CD4-positive, alpha-beta T cell treated with Interleukin-4 for 1 hour (primary cell): ENCODE measurements around the gene POLRMT.
"Not testable (repeated sequence)": the region's sequence is repeated elsewhere in the genome, so short reads cannot be mapped to it uniquely, and the experiment has no call there.

Source experiments
- DNase-seq, 2 donors: peaks; one replicate each; pipeline ENCODE4 v3.0.0-alpha.2; 2020 to 2022

POLRMT gene

GRCh38 chr19:590750-591098, 42.6 kb downstream of the POLRMT start:
- DNase-seq, result no peak

DNA sequence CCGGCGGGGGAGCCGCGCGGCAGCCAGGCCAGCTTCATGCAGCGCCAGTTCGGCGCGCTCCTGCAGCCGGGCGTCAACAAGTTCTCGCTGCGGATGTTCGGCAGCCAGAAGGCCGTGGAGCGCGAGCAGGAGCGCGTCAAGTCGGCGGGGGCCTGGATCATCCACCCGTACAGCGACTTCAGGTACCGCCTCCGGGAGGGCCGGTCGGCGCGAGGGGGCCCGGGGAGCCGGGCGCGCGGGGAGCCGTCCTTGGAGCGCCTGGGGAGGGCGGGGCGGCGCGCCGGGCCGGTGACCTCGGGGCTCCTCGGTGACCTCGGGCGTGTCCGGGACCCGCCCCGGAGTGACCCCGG, 43.0 kb downstream of the POLRMT start:
- peak in 1 of 2 donors; percentile 31 for DNase-seq

GRCh38 chr19:589693-590395, 43.5 kb downstream of the POLRMT start, which contains the start of gene HCN2:
Gene HCN2 (plus strand): TSS chr19:589881. CDS start chr19:589946, 65 bp downstream.
- DNase-seq, result no peak

- peak in 1 of 2 donors; percentile 20 for DNase-seq
These were observed 44.3 kb downstream of the POLRMT start for GRCh38 chr19:588741-589692.

- peak; percentile 63 to 72 for DNase-seq
These were observed 45.1 kb downstream of the POLRMT start for GRCh38 chr19:588093-588740.

- no peak for DNase-seq
These were observed 47.7 kb downstream of the POLRMT start for GRCh38 chr19:585551-586110.

DNA sequence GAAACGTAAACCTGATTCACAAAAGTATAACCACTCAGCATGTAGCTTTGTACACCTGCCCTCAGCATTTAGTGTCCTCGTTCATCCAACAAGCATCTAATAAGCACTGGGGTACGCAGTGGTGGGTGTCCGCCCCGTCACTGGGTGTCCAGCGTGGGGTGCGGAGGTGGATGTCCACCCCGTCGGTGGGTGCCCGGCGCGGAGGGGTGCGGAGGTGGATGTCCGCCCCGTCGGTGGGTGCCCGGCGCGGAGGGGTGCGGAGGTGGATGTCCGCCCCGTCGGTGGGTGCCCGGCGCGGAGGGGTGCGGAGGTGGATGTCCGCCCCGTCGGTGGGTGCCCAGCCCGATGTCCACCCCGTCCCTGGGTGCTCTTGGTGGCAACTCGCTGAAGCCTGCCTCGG, 48.2 kb downstream of the POLRMT start:
- not testable (repeated sequence) for DNase-seq

DNA sequence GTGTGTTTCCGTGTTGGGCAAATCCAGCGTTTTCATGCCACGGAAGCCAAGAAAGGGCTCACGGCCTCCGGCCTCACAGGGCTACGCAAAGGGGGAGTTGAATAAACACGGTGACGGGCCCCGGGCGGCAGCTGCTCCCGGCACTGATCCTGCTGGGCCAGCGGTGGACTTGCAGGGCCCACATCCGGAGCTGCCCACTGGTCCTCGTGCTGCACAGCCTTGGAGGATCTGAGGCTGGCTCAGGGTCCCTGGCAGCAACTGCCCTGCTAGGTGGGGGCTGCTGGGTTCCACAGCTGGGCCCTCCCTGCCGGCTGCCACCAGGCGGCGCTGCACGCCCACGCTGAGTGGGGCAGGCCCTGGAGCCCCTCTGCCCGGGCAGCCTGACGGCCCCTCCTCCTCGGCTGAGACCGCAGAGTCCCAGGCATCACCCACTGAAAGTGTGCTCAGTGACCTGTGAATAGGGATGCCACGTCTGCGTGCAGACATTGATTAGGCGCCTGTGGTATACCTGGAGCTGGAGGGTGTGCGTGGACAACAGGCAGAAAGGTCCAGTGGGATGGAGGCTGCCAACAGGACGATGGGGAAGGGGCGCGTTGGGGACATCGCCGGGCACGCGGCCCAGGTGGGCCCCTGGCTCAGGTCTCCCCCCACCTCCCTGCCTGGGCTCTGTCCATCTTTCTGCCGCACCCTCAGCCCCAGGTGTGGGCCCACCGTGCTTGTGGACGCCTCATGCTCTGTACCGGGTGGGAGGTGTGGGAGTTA, 48.9 kb downstream of the POLRMT start:
- DNase-seq, result peak; percentile 64 to 67

- no peak for DNase-seq
These were observed 49.4 kb downstream of the POLRMT start for GRCh38 chr19:583968-584239.

- DNase-seq, result no peak
These were observed 50.0 kb downstream of the POLRMT start for GRCh38 chr19:583198-583967.

DNA sequence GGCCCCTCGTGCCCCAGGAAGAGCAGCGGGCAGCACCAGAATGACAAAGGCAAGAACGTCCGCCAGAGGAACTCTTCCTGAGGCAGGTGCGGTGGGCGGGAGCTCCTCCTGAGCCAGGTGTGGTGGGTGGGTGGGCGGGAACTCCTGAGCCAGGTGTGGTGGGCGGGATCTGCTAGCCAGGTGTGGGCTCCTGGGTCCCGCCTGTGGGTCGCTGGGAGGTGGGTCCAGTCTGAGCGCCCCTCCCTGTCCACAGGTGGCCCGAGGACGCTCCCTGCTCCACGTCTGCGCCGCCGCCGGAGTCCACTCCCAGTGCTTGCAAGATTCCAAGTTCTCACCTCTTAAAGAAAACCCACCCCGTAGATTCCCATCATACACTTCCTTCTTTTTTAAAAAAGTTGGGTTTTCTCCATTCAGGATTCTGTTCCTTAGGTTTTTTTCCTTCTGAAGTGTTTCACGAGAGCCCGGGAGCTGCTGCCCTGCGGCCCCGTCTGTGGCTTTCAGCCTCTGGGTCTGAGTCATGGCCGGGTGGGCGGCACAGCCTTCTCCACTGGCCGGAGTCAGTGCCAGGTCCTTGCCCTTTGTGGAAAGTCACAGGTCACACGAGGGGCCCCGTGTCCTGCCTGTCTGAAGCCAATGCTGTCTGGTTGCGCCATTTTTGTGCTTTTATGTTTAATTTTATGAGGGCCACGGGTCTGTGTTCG, 50.7 kb downstream of the POLRMT start:
- no peak for DNase-seq

DNA sequence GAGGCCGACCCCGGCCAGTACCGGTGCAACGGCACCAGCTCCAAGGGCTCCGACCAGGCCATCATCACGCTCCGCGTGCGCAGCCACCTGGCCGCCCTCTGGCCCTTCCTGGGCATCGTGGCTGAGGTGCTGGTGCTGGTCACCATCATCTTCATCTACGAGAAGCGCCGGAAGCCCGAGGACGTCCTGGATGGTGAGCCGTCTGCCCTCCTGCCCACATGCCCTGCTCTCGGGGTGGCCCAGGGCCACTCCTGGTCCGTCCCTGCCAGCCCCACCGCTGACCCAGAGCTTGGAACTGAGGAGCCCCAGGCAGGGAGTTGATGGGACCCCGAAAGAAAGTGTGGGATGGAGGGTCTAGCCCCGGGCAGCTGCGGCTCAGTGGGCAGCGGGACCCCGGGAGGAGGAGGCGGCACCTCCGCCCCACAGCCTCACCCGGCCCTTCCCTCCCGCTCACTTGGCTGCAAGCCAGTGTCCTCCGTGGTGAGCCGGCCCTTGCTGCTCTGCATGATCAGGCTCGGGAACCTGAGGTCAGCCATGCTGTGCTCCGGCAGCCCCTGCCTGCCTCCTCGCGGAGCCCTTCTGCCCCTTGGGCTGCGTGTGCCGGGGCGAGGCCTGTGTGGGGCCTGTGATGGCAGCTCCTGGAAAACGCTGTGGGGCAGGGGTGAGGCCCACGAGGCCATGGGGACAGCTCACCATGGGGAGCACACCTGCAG, 51.8 kb downstream of the POLRMT start:
- DNase-seq, result no peak

DNA sequence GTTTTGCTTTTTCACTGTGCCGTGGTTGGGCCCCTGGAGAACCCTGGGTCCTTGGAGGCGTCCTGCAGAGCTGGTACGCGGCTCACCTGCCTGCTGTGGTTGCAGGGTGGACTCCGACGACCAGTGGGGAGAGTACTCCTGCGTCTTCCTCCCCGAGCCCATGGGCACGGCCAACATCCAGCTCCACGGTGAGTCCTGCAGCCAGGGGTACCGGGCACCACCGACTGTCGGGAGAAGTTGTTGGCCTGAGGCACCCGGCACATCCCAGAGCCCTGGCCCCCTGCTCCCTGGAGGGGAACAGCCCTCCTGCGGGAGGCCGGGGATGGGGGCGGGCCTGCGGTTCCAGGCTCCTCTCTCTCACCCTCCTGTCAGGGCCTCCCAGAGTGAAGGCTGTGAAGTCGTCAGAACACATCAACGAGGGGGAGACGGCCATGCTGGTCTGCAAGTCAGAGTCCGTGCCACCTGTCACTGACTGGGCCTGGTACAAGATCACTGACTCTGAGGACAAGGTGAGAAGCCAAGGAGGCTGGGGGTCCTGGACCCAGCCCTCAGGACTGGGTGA, 53.0 kb downstream of the POLRMT start:
- no peak for DNase-seq

GRCh38 chr19:579842-580155, 53.5 kb downstream of the POLRMT start:
- DNase-seq, result no peak

GRCh38 chr19:579111-579841, 54.1 kb downstream of the POLRMT start:
- DNase-seq, result no peak

DNA sequence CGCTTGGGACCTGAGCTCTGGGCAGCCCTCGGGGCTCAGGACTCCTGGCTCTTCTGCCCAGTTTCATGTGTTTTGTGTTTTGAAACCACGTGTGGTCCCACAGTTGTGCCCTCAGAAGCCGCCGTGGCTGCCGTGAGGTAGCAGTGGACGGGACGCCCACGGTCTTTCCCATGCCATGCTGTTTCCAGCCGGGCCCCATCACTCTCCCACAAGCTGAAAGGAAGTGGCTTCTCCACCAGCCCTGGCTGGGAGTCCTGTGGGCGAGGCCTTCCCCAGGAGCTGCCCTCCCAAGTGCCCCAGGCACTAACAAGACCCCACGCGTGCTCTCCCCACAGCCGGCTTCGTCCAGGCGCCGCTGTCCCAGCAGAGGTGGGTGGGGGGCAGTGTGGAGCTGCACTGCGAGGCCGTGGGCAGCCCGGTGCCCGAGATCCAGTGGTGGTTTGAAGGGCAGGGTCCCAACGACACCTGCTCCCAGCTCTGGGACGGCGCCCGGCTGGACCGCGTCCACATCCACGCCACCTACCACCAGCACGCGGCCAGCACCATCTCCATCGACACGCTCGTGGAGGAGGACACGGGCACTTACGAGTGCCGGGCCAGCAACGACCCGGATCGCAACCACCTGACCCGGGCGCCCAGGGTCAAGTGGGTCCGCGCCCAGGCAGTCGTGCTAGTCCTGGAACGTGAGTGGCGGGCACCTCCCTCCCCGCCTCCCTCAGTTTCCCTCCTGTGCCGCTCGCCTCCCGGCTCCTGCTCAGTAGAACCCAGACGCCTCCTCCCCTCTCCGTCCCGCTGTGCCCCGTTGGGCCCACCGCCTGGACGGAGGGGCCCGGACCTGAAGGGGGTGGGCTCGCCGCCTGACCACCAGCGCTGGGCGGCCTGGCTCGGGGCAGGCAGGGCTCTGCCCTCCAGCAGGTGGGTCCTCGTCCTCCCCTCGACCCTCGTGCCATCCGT, 55.6 kb downstream of the POLRMT start:
- no peak for DNase-seq

- DNase-seq, result no peak
These were observed 56.4 kb downstream of the POLRMT start for GRCh38 chr19:576768-577438.
